GM13977 (cell line): ENCODE results near the gene GRK6.

Source experiments
- DNase-seq: peaks from one replicate; pipeline ENCODE4 v3.0.0; 2012; ENCODE audit warnings: low spot score
- in situ Hi-C: fragments of 300-500 bp; cut with MboI; formaldehyde crosslinking; loops from one replicate; pipeline ENCODE4 v1.12.0; 2022; ENCODE audit warnings: low sequenced_read_pairs, low pct_unique_long_range_greater_than_20kb, mixed read lengths, inconsistent platforms; ENCODE audit not compliant: unreplicated experiment
- TF ChIP-seq, protein P1 (sequence below): IDR thresholded peaks from 2 replicates; pipeline ENCODE4 v1.5.1; 2012; ENCODE audit warnings: mild to moderate bottlenecking, control low read depth; ENCODE audit not compliant: insufficient read depth; ENCODE audit errors: extremely low read depth, missing control alignments

GRK6 gene

DNA sequence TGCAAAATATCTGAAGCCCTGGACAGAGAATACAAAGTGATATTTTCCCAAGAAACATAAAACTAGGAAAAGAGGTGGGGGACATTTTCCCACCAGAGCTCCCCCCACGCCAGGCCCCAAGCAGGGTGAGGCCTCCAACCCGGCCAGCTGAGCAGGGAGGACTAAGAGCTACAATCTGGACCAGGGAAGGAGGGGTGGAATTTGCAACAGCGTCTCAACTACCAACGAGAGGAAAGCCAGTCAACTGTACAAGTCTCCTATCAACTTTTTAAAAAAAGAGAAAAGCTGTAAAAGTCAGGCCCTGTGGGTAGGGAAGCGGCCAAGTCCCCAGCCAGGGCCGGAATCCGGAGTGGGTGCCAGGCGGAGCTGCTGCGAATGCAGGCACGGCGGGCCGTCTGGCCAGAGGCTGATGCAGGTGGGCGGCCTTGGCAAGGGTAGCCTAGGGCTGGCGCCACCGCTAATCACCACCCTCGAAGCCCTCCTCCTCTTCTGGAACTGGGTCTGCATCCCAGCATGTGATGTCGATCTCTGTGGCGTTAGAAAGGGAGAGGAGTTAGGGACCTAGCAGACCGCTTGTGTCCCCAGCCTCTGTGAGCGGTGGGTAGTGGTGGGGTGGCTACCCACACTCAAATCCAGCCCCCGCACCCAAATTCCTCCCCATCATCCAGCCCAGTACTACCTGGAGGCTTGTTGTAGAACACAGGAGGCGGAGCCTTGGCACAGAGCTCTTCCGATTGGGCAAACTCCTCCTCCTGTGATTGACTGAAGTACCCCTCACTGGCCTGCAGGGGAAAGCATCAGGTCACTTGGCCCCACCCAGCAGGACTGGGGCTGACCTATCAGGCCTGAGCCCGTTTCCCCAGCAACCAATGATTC lies 30.7 kb downstream of the GRK6 start:
- peak; percentile 95 for DNase-seq
- in situ Hi-C loops, result loop anchor here (10.0 kb wide), 1 partner anchor 52 kb away; the partner anchor contains the start of genes F12 and PFN3
- TF ChIP-seq, protein P1, sequence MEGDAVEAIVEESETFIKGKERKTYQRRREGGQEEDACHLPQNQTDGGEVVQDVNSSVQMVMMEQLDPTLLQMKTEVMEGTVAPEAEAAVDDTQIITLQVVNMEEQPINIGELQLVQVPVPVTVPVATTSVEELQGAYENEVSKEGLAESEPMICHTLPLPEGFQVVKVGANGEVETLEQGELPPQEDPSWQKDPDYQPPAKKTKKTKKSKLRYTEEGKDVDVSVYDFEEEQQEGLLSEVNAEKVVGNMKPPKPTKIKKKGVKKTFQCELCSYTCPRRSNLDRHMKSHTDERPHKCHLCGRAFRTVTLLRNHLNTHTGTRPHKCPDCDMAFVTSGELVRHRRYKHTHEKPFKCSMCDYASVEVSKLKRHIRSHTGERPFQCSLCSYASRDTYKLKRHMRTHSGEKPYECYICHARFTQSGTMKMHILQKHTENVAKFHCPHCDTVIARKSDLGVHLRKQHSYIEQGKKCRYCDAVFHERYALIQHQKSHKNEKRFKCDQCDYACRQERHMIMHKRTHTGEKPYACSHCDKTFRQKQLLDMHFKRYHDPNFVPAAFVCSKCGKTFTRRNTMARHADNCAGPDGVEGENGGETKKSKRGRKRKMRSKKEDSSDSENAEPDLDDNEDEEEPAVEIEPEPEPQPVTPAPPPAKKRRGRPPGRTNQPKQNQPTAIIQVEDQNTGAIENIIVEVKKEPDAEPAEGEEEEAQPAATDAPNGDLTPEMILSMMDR, result peak; percentile 38

DNA sequence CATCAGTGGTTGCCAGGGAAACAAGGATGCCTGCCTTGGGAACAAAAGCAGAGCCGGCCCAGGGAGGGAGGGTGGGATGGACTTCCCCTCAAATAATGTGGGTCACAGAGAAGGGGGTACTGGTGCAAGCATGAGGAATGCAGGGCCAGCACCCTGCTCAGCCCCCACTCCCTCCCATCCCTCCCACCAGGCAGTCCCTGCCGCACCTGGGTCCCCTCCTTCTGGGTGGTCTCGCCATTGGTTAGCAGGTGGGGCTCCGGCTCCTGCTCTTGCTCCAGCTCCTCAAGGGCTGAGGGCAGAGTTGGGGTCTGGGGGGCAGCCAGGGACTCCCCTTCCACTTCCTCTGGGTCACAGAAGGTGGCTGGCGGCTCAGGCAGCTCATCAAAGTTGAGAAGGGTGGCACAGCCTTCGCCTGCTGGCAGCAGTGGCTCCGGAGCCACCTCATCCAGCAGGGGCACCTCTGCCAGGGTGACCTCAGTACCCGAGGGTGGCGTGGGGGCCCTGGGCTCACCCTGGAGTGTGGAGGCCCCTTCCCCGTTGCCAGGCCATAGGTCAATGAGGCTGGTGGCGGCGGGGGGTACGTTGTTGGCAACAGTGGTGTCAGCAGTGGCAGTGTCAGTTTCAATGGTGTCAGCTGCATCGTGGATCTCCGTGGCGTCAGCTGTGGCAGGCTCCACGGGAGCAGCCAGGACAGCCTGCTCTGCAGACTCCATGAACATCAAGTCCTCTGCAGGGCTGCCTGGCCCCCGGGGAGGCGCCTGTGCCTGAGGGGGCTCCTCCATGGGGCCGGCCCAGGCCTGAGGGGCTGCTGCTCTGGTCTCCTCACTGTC lies 31.6 kb downstream of the GRK6 start:
- in situ Hi-C loops, result loop anchor here (10.0 kb wide), 1 partner anchor 53 kb away; the partner anchor contains the start of genes F12 and PFN3
- TF ChIP-seq, protein P1, result no peak
- no peak for DNase-seq

DNA sequence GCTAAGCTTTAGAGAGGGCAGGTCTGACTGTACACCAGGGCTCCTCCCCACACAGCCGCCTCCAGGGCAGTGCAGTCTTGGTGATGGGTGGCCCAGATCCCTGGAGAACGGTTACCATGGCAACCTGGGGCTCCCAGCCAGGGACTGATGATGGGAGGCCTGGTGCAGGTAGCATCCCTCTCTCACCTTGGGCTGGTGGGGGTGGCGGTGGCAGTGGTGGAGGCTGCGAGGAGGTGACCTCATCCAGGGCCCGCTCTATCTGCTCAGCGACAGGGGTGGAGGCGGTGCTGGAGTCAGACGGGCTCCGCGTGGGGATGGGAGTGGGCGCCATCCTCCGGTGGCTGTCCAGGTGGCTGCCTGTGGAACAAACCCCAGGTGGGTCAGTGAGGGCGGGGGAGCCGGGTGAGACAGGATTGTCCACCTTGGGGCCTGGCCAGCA lies 32.5 kb downstream of the GRK6 start:
- TF ChIP-seq, protein P1, result no peak
- in situ Hi-C loops, result loop anchor here (10.0 kb wide), 1 partner anchor 54 kb away; the partner anchor contains the start of genes F12 and PFN3
- DNase-seq, result no peak

DNA sequence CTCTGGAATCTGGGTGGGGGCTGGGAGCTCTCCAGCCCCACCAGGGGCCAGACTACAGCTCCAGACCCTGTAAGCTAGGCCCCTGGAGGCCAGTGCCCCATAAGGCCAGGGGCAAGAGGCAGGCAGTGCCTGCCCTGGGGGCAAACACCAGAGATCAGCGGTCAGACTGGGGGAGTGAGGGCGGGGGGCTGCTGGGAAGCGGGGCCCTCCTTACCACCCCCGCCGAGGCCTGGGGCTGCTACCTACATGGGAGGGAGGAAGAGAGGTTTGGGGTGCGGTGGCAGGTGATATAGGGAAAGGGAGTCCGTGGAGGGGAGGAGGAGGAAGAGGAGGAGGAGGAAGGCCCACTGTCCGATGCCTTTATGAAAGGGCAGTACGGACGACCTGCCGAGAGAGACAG lies 32.9 kb downstream of the GRK6 start:
- TF ChIP-seq, protein P1, result no peak
- in situ Hi-C loops, result loop anchor here (10.0 kb wide), 1 partner anchor 55 kb away; the partner anchor contains the start of genes F12 and PFN3
- no peak for DNase-seq

DNA sequence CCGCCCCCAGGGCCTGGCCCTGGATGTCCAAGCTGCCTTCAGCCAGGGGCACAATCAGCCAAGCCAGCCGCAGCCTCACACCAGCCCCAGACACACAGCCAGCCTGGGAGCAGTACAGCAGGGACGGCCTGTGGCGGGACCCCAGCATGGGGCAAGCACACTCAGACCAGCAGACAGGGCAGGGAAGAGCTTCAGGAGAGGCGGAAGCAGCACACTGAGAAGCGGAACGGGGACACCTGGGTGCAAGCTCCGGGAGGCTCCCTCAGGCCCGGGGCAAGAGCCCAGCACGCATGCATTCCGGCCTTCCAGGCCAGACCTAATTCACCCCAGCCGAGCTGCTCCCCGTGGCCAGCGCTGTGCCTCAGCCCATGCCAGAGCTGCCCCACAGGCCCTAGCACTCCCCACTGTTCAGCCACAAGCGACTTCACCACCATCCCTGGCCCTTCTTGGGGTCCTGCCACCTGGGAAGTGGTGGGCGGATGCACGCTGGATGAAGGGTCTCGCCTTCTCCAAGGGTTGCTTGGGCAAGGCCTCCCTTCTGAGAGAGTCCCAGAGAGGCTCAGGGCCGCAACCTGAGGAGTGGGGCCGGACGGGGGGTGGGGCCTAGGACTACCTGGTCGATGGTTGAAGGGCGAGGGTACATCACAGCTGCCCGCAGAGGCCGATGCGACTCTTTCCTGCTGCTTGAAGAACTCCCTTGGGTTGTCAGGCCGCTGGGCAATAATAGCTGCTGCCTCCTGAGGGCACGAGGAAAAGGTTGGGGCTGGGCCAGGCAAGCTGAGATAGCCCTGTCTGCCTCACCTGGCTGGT lies 33.5 kb downstream of the GRK6 start:
- TF ChIP-seq, protein P1, result no peak
- in situ Hi-C loops, result loop anchor here (10.0 kb wide), 1 partner anchor 55 kb away; the partner anchor contains the start of genes F12 and PFN3
- DNase-seq, result no peak
